Neural progenitor cell (in vitro differentiated cells): ENCODE measurements around the gene CUL2.

Experiments
- EZH2phosphoT487 ChIP-seq: fragments of 200-600 bp; sonication (generic); IDR thresholded peaks from 2 replicates; pipeline ENCODE4 v1.6.1; 2017; ENCODE audit warnings: antibody characterized with exemption
- TF ChIP-seq, protein P1 (sequence below): fragments of 200-600 bp; sonication (generic); IDR thresholded peaks from 2 replicates; pipeline ENCODE4 v1.5.1; 2017; ENCODE audit warnings: antibody characterized with exemption, mild to moderate bottlenecking

DNA sequence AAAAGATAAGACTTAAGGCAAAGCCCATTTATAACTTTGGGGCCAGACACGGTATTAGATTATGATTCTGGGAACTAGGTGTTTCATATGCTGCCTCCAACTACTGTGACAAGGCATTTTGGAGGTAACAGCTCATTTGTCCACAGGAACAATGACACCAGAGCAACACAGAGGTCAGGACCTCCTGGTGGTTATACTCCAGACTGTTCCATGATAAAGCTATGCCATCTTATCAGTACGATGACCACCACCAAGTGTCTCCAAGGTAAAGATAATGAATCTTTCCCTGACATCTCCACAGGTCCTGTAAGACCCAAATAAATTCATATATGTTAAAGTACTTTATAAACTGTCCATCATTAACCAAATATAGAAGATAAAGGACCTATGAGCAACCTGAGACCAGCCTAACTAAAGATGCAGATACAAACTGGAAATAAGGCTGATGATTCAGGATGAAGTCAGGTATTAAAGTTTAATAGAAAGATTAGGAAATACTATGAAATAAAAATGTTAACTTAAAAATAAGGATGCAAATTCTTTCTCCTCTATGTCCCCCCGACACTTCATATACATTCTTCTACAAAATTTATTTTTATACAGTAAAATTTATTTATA is 26.2 kb downstream of the CUL2 start:
- TF ChIP-seq, protein P1, sequence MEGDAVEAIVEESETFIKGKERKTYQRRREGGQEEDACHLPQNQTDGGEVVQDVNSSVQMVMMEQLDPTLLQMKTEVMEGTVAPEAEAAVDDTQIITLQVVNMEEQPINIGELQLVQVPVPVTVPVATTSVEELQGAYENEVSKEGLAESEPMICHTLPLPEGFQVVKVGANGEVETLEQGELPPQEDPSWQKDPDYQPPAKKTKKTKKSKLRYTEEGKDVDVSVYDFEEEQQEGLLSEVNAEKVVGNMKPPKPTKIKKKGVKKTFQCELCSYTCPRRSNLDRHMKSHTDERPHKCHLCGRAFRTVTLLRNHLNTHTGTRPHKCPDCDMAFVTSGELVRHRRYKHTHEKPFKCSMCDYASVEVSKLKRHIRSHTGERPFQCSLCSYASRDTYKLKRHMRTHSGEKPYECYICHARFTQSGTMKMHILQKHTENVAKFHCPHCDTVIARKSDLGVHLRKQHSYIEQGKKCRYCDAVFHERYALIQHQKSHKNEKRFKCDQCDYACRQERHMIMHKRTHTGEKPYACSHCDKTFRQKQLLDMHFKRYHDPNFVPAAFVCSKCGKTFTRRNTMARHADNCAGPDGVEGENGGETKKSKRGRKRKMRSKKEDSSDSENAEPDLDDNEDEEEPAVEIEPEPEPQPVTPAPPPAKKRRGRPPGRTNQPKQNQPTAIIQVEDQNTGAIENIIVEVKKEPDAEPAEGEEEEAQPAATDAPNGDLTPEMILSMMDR: no peak
- TF ChIP-seq EZH2phosphoT487: no peak
